Measurements from ENCODE around the gene ZNF614.
"Not testable (repeated sequence)": the region's sequence is repeated elsewhere in the genome, so short reads cannot be mapped to it uniquely, and the experiment has no call there.

DNA sequence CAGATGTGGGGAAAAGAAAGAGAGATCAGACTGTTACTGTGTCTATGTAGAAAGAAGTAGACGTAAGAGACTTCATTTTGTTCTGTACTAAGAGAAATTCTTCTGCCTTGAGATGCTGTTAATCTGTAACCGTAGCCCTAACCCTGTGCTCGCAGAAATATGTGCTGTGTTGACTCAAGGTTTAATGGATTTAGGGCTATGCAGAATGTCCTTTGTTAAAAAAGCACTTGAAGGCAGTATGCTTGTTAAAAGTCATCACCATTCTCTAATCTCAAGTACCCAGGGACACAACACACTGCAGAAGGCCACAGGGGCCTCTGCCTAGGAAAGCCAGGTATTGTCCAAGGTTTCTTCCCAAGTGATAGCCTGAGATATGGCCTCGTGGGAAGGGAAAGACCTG lies 3.7 kb downstream of the ZNF614 start:
- TF ChIP-seq, protein P1, sequence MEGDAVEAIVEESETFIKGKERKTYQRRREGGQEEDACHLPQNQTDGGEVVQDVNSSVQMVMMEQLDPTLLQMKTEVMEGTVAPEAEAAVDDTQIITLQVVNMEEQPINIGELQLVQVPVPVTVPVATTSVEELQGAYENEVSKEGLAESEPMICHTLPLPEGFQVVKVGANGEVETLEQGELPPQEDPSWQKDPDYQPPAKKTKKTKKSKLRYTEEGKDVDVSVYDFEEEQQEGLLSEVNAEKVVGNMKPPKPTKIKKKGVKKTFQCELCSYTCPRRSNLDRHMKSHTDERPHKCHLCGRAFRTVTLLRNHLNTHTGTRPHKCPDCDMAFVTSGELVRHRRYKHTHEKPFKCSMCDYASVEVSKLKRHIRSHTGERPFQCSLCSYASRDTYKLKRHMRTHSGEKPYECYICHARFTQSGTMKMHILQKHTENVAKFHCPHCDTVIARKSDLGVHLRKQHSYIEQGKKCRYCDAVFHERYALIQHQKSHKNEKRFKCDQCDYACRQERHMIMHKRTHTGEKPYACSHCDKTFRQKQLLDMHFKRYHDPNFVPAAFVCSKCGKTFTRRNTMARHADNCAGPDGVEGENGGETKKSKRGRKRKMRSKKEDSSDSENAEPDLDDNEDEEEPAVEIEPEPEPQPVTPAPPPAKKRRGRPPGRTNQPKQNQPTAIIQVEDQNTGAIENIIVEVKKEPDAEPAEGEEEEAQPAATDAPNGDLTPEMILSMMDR (IDR thresholded peaks at IDR 0.05): not testable (repeated sequence)
- not testable (repeated sequence) for TF ChIP-seq EP300 (IDR thresholded peaks at IDR 0.05); POLR2A (IDR thresholded peaks at IDR 0.05; ENCODE audit: low read depth); POLR2AphosphoS5 (IDR thresholded peaks at IDR 0.05)
